Stimulated activated naive CD8-positive, alpha-beta T cell treated with anti-CD3 and anti-CD28 coated beads, Interleukin-15, Interleukin-2, amounts not matched to agents 100 ng/mL and 50 ng/mL, for 24 hours (primary cell): Measurements from ENCODE around the gene CCNL2.

Source experiments
- H3K27ac Mint-ChIP-seq: one replicate; pipeline ENCODE4 v1.8.0; 2021; ENCODE audit warnings: mild to moderate bottlenecking, mixed read lengths
- H3K27me3 Mint-ChIP-seq: one replicate; pipeline ENCODE4 v1.8.0; 2021; ENCODE audit warnings: mixed read lengths
- H3K36me3 Mint-ChIP-seq: one replicate; pipeline ENCODE4 v1.8.0; 2021; ENCODE audit warnings: low read depth, mixed read lengths
- H3K4me1 Mint-ChIP-seq: one replicate; pipeline ENCODE4 v1.8.0; 2021; ENCODE audit warnings: low read depth, mixed read lengths
- H3K4me3 Mint-ChIP-seq: one replicate; pipeline ENCODE4 v1.8.0; 2021; ENCODE audit warnings: mild to moderate bottlenecking, mixed read lengths
- H3K9me3 Mint-ChIP-seq: one replicate; pipeline ENCODE4 v1.8.0; 2021; ENCODE audit warnings: mixed read lengths

Gene CCNL2

DNA sequence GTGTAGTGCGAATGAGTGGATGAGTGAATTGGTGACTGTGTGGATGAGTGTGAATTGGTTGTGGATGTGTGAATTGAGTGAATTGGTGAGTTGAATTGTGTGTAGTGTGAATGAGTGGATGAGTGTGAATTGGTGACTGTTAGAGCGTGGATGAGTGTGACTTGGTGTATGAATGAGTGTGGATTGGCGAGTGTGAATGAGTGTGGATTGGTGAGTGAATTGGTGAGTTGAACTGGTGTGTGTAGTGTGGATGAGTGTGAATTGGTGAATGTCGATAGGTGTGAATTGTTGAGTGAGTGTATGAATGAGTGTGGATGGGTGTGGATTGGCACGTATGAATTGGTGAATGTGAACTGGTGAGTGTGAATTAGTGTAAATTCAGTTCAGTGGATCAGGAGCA lies 31.8 kb downstream of the CCNL2 start:
- Mint-ChIP-seq H3K9me3 (no peaks in the 10 kb centered on the region), H3K27ac (no peak overlapping the region), H3K27me3 (no peaks in the 10 kb centered on the region), H3K4me1 (peaks cover 20% of the 10 kb centered on the region), H3K36me3 (no peaks in the 10 kb centered on the region), H3K4me3 (no peak overlapping the region)

- Mint-ChIP-seq H3K9me3 (no peaks in the 10 kb centered on the region), H3K4me1 (peaks cover 14% of the 10 kb centered on the region), H3K27me3 (no peaks in the 10 kb centered on the region), H3K27ac (no peak overlapping the region), H3K36me3 (no peaks in the 10 kb centered on the region), H3K4me3 (no peak overlapping the region)
These were observed 32.5 kb downstream of the CCNL2 start for GRCh38 chr1:1366699-1367066.

DNA sequence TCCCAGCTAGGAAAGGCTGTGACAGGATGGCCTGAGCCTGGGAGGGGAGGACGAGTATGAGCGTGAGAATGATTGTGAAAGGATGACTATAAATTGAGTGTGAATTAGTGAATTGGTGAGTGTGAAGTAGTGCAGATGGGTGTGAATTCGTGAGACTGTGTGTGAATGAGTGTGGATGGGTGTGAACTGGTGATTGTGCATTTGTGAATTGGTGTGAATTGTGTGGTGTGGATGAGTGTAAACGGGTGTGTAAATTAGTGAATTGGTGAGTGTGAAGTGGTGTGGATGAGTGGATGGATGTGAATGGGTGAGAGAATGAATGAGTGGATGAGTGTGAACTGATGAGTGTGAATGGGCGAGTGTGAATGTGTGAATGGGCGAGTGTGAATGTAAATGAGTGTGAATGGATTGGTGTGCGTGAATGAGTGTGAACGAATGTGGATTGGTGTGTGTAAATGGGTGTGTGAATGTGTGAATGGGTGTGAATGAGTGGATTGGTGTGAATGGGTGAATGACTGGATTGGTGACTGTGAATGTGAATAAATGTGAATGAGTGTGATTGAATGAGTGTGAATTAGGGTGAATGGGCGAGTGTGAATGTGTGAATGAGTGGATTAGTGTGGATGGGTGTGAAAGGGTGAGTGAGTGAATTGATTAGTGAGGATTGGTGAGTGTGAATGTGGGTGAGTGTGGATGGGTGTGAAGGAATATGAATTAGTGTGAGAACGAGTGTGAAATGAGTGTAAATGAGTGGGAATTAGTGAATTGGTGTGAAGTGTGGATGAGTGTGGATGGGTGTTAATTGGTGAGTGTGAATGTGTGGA lies 33.0 kb downstream of the CCNL2 start:
- Mint-ChIP-seq H3K27me3 (peaks cover under 1% of the 10 kb centered on the region), H3K36me3 (no peaks in the 10 kb centered on the region), H3K27ac (no peak overlapping the region), H3K4me3 (no peak overlapping the region), H3K9me3 (no peaks in the 10 kb centered on the region), H3K4me1 (peaks cover 8% of the 10 kb centered on the region)

DNA sequence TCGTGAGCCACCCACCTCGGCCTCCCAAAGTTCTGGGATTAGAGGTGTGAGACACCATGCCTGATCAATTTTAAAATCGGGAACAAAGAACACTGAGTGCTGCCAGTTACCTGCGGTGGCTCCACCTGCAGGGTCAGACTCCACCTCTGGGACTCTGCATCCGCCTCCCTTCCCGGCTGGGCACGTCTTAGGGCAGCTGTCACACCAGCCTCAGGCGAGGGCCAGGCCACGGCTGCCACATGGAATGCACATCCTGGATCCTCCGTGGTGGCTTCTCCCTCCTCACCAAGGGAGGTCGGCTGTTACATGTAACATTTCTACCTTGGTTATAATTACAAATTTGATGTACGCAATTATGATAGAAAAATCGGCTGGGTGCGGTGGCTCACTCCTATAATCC lies 34.9 kb downstream of the CCNL2 start:
- H3K4me3 Mint-ChIP-seq = no peak overlapping the region
- no peaks in the 10 kb centered on the region for H3K36me3 Mint-ChIP-seq
- H3K27me3 Mint-ChIP-seq = peaks cover 4% of the 10 kb centered on the region
- no peaks in the 10 kb centered on the region for H3K9me3 Mint-ChIP-seq
- H3K4me1 Mint-ChIP-seq = peaks cover 2% of the 10 kb centered on the region
- no peak overlapping the region for H3K27ac Mint-ChIP-seq

DNA sequence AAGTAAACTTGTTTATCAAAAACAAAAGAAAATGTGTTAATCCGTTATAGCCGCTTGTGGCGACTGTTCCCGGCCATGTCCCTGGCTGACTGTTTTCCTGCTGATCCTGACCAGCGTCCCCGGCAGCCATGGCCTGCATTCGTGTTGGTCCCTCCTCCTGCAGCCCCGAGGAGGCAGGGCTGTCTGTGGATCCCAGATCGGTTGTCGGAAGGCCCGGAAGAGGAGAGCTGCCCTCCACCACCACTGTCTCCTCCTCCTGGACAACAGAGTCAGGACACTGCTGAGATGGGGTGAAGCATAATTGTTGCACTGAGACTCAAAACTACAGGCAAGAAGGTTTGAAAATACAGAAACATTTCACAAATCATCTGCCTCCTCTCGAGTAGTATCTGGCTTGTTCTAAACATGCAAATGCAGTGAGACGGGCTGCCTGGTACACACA lies 37.1 kb downstream of the CCNL2 start:
- Mint-ChIP-seq H3K9me3 (no peaks in the 10 kb centered on the region), H3K36me3 (no peaks in the 10 kb centered on the region), H3K4me3 (no peak overlapping the region), H3K4me1 (peaks cover 14% of the 10 kb centered on the region), H3K27me3 (peaks cover 4% of the 10 kb centered on the region), H3K27ac (no peak overlapping the region)

DNA sequence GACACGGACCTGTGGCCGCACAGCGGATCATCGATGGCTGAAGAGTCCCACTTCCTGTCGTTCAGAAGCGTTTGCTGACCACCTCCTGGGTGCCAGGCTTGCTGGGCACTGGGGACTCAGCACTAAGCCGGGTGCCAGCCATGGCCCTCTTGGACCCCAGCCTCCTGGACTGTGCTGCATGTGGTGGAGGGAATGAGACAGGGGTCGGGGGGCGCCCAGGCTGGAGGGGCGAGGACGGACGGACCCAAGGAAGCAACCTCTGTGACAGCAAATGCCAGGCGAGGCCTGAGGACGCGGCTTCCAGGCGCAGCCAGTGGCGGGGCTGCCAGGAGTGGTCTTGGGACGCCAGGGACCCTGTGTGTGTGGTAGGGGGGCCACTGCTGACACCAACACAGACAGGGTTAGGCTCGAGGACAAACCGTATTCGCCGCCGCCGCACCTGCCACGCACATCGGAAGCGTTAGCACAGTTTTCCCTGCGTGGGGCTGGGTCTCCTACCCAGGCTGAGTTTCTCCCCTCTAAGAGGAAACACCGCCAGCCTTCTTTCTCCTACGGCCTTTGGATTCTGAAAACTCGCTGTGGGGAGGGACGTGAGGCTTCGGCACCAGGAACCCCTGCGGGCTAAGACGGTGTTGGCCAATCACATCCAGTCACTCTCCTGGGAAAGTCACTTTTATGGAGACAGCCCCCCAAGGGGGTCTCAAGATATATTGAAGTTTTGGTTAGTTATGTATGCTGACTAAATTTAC lies 37.7 kb downstream of the CCNL2 start:
- Mint-ChIP-seq H3K9me3 (no peaks in the 10 kb centered on the region), H3K36me3 (no peaks in the 10 kb centered on the region), H3K4me3 (no peak overlapping the region), H3K4me1 (peaks cover 14% of the 10 kb centered on the region), H3K27me3 (peaks cover 4% of the 10 kb centered on the region), H3K27ac (no peak overlapping the region)

GRCh38 chr1:1360506-1361169 lies 38.5 kb downstream of the CCNL2 start:
- Mint-ChIP-seq H3K27me3 (peaks cover 4% of the 10 kb centered on the region), H3K4me1 (peaks cover 14% of the 10 kb centered on the region), H3K4me3 (no peak overlapping the region), H3K9me3 (no peaks in the 10 kb centered on the region), H3K27ac (no peak overlapping the region), H3K36me3 (no peaks in the 10 kb centered on the region)

GRCh38 chr1:1359664-1360468 lies 39.3 kb downstream of the CCNL2 start:
- Mint-ChIP-seq H3K9me3 (no peaks in the 10 kb centered on the region), H3K27ac (no peak overlapping the region), H3K4me1 (peaks cover 14% of the 10 kb centered on the region), H3K27me3 (peaks cover 4% of the 10 kb centered on the region), H3K4me3 (no peak overlapping the region), H3K36me3 (no peaks in the 10 kb centered on the region)

DNA sequence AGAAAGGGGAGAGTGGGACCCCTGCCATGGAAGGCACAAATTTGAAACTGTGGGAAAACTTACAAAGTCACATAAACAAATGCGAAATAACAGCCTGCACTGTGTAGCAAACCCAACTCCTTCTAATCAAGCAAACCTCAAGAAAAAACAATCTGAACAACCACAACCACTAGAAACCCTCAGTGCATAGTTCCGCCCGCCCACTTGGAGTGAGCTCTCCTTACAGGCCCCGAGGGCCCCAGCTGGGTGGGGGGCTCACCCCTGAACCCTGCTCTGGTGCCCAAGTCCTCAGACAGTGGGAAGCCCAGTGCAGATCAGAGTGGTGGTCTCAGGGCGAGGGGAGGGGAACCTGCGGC lies 39.8 kb downstream of the CCNL2 start:
- Mint-ChIP-seq H3K4me3 (no peak overlapping the region), H3K9me3 (no peaks in the 10 kb centered on the region), H3K4me1 (peaks cover 14% of the 10 kb centered on the region), H3K27me3 (peaks cover 5% of the 10 kb centered on the region), H3K36me3 (no peaks in the 10 kb centered on the region), H3K27ac (peak overlapping the region; percentile 16)

- H3K36me3 Mint-ChIP-seq = no peaks in the 10 kb centered on the region
- H3K9me3 Mint-ChIP-seq = no peaks in the 10 kb centered on the region
- H3K4me3 Mint-ChIP-seq = no peak within 1 kb of the TSS
- H3K27ac Mint-ChIP-seq = peak within 1 kb of the TSS; percentile 16
- H3K27me3 Mint-ChIP-seq = peaks cover 11% of the 10 kb centered on the region
- peaks cover 14% of the 10 kb centered on the region for H3K4me1 Mint-ChIP-seq
These were observed 40.5 kb downstream of the CCNL2 start, which contains the start of gene MXRA8 for GRCh38 chr1:1358433-1359271. Gene MXRA8, minus strand, starts transcription at chr1:1358555. Its CDS starts 51 bp downstream, at chr1:1358504.

GRCh38 chr1:1357871-1358432 lies 41.2 kb downstream of the CCNL2 start:
- H3K27me3 Mint-ChIP-seq = peaks cover 13% of the 10 kb centered on the region
- H3K4me3 Mint-ChIP-seq = no peak overlapping the region
- no peaks in the 10 kb centered on the region for H3K36me3 Mint-ChIP-seq
- H3K4me1 Mint-ChIP-seq = peaks cover 14% of the 10 kb centered on the region
- H3K27ac Mint-ChIP-seq = no peak overlapping the region
- H3K9me3 Mint-ChIP-seq = no peaks in the 10 kb centered on the region

DNA sequence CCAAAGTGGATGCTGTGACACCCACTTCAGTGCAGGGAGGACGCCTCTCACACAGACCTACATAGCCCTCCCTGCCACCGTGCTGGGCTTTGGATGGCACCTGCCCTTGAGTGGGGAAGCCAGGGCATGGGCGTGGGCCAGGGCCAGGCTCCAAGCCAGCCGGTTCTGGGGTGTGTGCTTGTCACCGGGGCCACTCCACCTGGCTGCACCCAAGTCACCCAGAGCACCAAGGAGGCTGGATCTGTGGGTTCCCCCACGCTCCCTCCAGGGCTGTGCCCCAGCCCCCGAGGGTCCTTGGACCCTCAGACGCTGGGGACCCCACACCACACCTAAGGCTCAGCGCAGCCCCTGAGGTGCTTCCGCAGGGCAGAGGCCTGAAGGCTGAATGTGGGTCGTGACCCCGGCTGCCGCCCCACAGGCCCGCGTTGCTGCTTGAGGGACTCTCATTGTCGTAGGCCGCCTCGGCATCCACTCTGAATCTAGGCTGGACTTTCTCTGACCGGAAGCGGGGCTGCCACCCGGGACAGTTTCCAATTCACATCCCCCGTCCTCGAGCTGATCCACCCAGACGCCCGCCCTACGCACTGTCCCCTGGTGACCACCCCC lies 42.2 kb downstream of the CCNL2 start:
- Mint-ChIP-seq H3K27me3 (peaks cover 21% of the 10 kb centered on the region), H3K27ac (no peak overlapping the region), H3K4me1 (peaks cover 24% of the 10 kb centered on the region)

DNA sequence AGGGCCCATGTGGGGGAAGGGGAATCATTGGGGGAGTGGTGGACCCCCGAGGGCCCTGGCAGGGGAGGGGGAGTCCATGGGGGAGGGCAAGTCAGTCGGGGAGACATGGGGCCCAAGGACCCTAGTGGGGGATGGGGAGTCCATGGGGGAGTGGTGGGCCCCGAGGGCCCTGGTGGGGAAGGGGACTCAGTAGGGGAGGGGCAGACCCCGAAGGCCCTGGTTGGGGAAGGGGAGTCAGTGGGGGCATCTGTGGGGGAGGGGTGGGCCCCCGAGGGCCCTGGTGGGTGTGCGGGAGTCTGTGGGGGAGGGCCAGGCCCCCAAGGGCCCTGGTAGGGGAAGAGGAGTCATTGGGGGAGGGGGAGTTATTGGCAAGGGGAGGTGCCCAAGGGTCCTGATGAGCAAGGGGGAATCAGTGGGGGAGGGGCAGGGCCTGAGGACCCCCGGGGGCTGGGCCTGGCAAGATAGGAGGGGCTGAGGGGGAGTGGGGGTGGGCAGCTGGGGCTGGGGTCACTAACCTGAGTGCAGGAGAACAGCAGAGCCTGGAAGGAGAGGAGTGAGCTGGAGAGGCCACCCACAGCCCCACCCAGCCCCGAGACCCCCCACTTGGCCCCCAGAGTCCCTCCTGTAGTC lies 42.9 kb downstream of the CCNL2 start:
- Mint-ChIP-seq H3K27me3 (peaks cover 21% of the 10 kb centered on the region), H3K27ac (no peak overlapping the region), H3K36me3 (no peaks in the 10 kb centered on the region), H3K4me1 (peaks cover 24% of the 10 kb centered on the region), H3K4me3 (no peak overlapping the region), H3K9me3 (no peaks in the 10 kb centered on the region)

More for the DNA sequence above, 42.2 kb downstream of the CCNL2 start:
- H3K9me3 Mint-ChIP-seq = no peaks in the 10 kb centered on the region
- H3K4me3 Mint-ChIP-seq = no peak overlapping the region
- no peaks in the 10 kb centered on the region for H3K36me3 Mint-ChIP-seq
